SK-N-SH (cell line): ENCODE results near the gene DNAJB4. TPM values are rescaled to one million over a fixed set of nuclear protein-coding genes. Genes with fewer than 3 reads are reported as not detected.

Experiments
- CTCF ChIA-PET: fragments of 300-600, 350-600 bp; formaldehyde crosslinking; extraction: SDS; loops from one replicate; lab custom pipeline; 2021; lab: Yijun Ruan, JAX
- POLR2A ChIA-PET: fragments of 350-600 bp; sonication (Branson Sonifier 250); formaldehyde crosslinking; extraction: SDS; loops from one replicate; lab custom pipeline; 2020; ENCODE audit warnings: antibody characterized with exemption, inconsistent platforms; lab: Yijun Ruan, JAX
- DNase-seq: peaks from one replicate; pipeline ENCODE4 v3.0.0; 2012
- H2AFZ ChIP-seq: fragments of 200-600 bp; sonication (generic); 2 replicates; pipeline ENCODE4 v1.8.1; 2016; ENCODE audit warnings: antibody characterized with exemption, mild to moderate bottlenecking, low read depth
- H3F3A ChIP-seq: fragments of 200-600 bp; sonication (generic); replicated peaks from 2 replicates; pipeline ENCODE3; 2016; ENCODE audit warnings: antibody characterized with exemption, mild to moderate bottlenecking; ENCODE audit not compliant: insufficient read depth
- H3K27ac ChIP-seq, 2 experiments: fragments of 200-500 bp in 1 of 2; fragments of 200-600 bp in 1 of 2; sonication (Bioruptor generic) in 1 of 2; sonication (generic), shearing (Covaris generic) in 1 of 2; 2 replicates each; pipeline versions ENCODE4 v1.5.1 to v1.6.1; 2014 to 2016; ENCODE audit warnings: low read depth in 2 of 2, inconsistent platforms in 1 of 2, low read length in 1 of 2, mild to moderate bottlenecking in 1 of 2, mixed read lengths in 1 of 2
- H3K27me3 ChIP-seq: fragments of 200-600 bp; sonication (generic), shearing (Covaris generic); 2 replicates; pipeline ENCODE4 v1.6.1; 2016; ENCODE audit warnings: mixed run types; ENCODE audit not compliant: insufficient read depth
- H3K36me3 ChIP-seq, 2 experiments: fragments of 200-500 bp in 1 of 2; fragments of 200-600 bp in 1 of 2; sonication (Bioruptor generic) in 1 of 2; sonication (generic) in 1 of 2; replicated peaks in 1 of 2; 2 replicates each; pipeline versions ENCODE3 to v1.5.1; 2014 to 2016; ENCODE audit warnings: low read length in 1 of 2, mild to moderate bottlenecking in 1 of 2; ENCODE audit not compliant: insufficient read depth in 2 of 2, control insufficient read depth in 1 of 2
- H3K4me1 ChIP-seq, 2 experiments: fragments of 200-500 bp in 1 of 2; fragments of 200-600 bp in 1 of 2; sonication (Bioruptor generic) in 1 of 2; sonication (generic), shearing (Covaris generic) in 1 of 2; 2 replicates each; pipeline versions ENCODE4 v1.5.1 to v1.6.1; 2014 to 2016; ENCODE audit warnings: low read depth in 1 of 2, low read length in 1 of 2, mixed run types in 1 of 2; ENCODE audit not compliant: insufficient read depth in 2 of 2, control insufficient read depth in 1 of 2
- H3K4me2 ChIP-seq: fragments of 200-600 bp; sonication (generic), shearing (Covaris generic); 2 replicates; pipeline ENCODE4 v1.6.1; 2017; ENCODE audit warnings: mixed run types
- H3K4me3 ChIP-seq, 2 experiments: fragments of 200-500 bp in 1 of 2; fragments of 200-600 bp in 1 of 2; sonication (Bioruptor generic) in 1 of 2; sonication (generic), shearing (Covaris generic) in 1 of 2; 2 replicates each; pipeline versions ENCODE4 v1.5.1 to v1.8.1; 2014 to 2016; ENCODE audit warnings: low read depth in 2 of 2, inconsistent platforms in 1 of 2, low read length in 1 of 2, mild to moderate bottlenecking in 1 of 2, mixed read lengths in 1 of 2, moderate library complexity in 1 of 2
- H3K79me2 ChIP-seq: fragments of 200-600 bp; sonication (generic); 2 replicates; pipeline ENCODE4 v1.8.1; 2017; ENCODE audit warnings: mild to moderate bottlenecking; ENCODE audit not compliant: insufficient read depth
- H3K9ac ChIP-seq: fragments of 200-600 bp; sonication (generic); 2 replicates; pipeline ENCODE4 v1.6.1; 2017; ENCODE audit warnings: mixed run types
- H3K9me2 ChIP-seq: fragments of 200-600 bp; sonication (generic); 2 replicates; pipeline ENCODE4 v1.6.1; 2017; ENCODE audit warnings: mixed run types
- H3K9me3 ChIP-seq: fragments of 200-600 bp; sonication (generic); 2 replicates; pipeline ENCODE4 v1.6.1; 2017; ENCODE audit warnings: mixed run types, mild to moderate bottlenecking, moderate library complexity
- H4K20me1 ChIP-seq: fragments of 200-600 bp; sonication (generic); 2 replicates; pipeline ENCODE4 v1.6.1; 2017; ENCODE audit warnings: mild to moderate bottlenecking, mixed run types; ENCODE audit not compliant: insufficient read depth
- CHD2 ChIP-seq: fragments of 150-350 bp; IDR thresholded peaks from 2 replicates; pipeline ENCODE4 v1.6.1; 2018; ENCODE audit warnings: low read length; ENCODE audit not compliant: partially characterized antibody
- EP300 ChIP-seq, 2 experiments: IDR thresholded peaks; 2 replicates each; pipeline versions ENCODE4 v1.4.0 to v1.6.1; 2012; ENCODE audit warnings: borderline replicate concordance in 1 of 2, low read depth in 1 of 2, low read length in 1 of 2
- FOSL2 ChIP-seq: IDR thresholded peaks from 2 replicates; pipeline ENCODE4 v1.4.0; 2012; ENCODE audit warnings: low read depth, mild to moderate bottlenecking, moderate library complexity, borderline replicate concordance
- FOXJ3 ChIP-seq: sonication (generic); formaldehyde crosslinking; IDR thresholded peaks from 2 replicates; pipeline ENCODE4 v1.5.1; 2020; ENCODE audit warnings: mild to moderate bottlenecking, missing genetic modification reagents
- FOXM1 ChIP-seq: IDR thresholded peaks from 2 replicates; pipeline ENCODE4 v1.4.0; 2012; ENCODE audit warnings: low read depth, mild to moderate bottlenecking
- GATA2 ChIP-seq: sonication (generic); formaldehyde crosslinking; IDR thresholded peaks from 2 replicates; pipeline ENCODE4 v1.5.0; 2020; ENCODE audit warnings: mild to moderate bottlenecking, missing genetic modification reagents
- JUND ChIP-seq: IDR thresholded peaks from 2 replicates; pipeline ENCODE4 v1.4.0; 2012
- MXI1 ChIP-seq: IDR thresholded peaks from 2 replicates; pipeline ENCODE4 v1.6.1; 2012; ENCODE audit warnings: mild to moderate bottlenecking, low read depth, low read length, improper control_type of control experiment
- NFIC ChIP-seq: IDR thresholded peaks from 2 replicates; pipeline ENCODE4 v1.4.0; 2012; ENCODE audit warnings: borderline replicate concordance
- NRF1 ChIP-seq: IDR thresholded peaks from 2 replicates; pipeline ENCODE4 v1.6.1; 2012; ENCODE audit warnings: low read depth, mild to moderate bottlenecking, low read length
- POLR2AphosphoS5 ChIP-seq: IDR thresholded peaks from 2 replicates; pipeline ENCODE4 v1.6.1; 2012; ENCODE audit warnings: low read depth, low read length
- RCOR1 ChIP-seq: fragments of 150-350 bp; IDR thresholded peaks from 2 replicates; pipeline ENCODE4 v1.6.1; 2017; ENCODE audit warnings: antibody characterized with exemption, low read length
- RFX5 ChIP-seq: IDR thresholded peaks from 2 replicates; pipeline ENCODE4 v1.6.1; 2012; ENCODE audit warnings: mild to moderate bottlenecking, improper control_type of control experiment, low read length
- SIN3A ChIP-seq: IDR thresholded peaks from 2 replicates; pipeline ENCODE4 v1.6.1; 2012; ENCODE audit warnings: low read depth, mild to moderate bottlenecking, low read length, moderate library complexity, borderline replicate concordance
- TAF1 ChIP-seq: IDR thresholded peaks from 2 replicates; pipeline ENCODE4 v1.6.1; 2012; ENCODE audit warnings: low read depth, mild to moderate bottlenecking, low read length, moderate library complexity, borderline replicate concordance
- TCF12 ChIP-seq: IDR thresholded peaks from 2 replicates; pipeline ENCODE4 v1.4.0; 2012
- TEAD4 ChIP-seq: IDR thresholded peaks from 2 replicates; pipeline ENCODE4 v1.4.0; 2012; ENCODE audit warnings: mild to moderate bottlenecking, borderline replicate concordance; ENCODE audit not compliant: insufficient read depth
- YY1 ChIP-seq: IDR thresholded peaks from 2 replicates; pipeline ENCODE4 v1.4.0; 2012; ENCODE audit warnings: low read depth, mild to moderate bottlenecking
- WGBS: methylation state at CpG from one replicate; pipeline ENCODE4 v1.1.6; 2017; ENCODE audit warnings: low lambda C conversion rate; 5-methylcytosine and 5-hydroxymethylcytosine counted together
- polyA plus RNA-seq, 3 experiments: library from polyadenylated mRNA; depleted of rRNA; stranded (reverse); fragments of >200 nt; gene quantifications; 2 replicates each; pipeline ENCODE4 v1.2.3, GENCODE V29; 2012
- TF ChIP-seq, protein P1 (sequence below): IDR thresholded peaks from 2 replicates; pipeline ENCODE4 v1.4.0; 2012; ENCODE audit warnings: low read depth
- TF ChIP-seq, protein P2 (sequence below): IDR thresholded peaks from 2 replicates; pipeline ENCODE4; 2012
- TF ChIP-seq, protein P3 (sequence below): fragments of 150-350 bp; IDR thresholded peaks from 2 replicates; pipeline ENCODE4 v1.6.1; 2017; ENCODE audit warnings: antibody characterized with exemption, low read length, low read depth, borderline replicate concordance
- TF ChIP-seq, protein P4 (sequence below): IDR thresholded peaks from 2 replicates; pipeline ENCODE4 v1.4.0; 2012; ENCODE audit warnings: low read depth, borderline replicate concordance

DNAJB4 gene
- polyA plus RNA-seq, 1 of the 3 experiments (the other 2 are of a cell fraction), result 13.5 TPM

DNA sequence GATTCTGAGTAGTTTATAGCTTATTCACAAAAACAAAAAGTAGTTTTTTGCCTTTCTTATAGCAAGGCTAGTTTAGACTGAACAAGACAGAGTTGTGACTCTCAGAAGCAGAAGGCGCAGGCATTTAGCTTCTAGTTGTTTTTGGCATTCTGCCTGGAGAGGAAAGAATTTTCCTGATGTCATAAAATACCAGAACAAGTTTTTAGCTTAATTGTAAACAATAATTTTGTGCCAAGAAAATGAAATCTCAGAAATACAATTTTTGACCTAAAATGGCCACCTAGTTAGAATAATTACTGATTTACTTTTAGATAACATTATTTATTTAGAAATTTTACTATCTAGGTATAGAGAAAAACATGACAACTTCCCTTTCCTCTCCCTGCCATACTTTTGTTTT is 1.0 kb downstream of the DNAJB4 start:
- TF ChIP-seq, protein P1, sequence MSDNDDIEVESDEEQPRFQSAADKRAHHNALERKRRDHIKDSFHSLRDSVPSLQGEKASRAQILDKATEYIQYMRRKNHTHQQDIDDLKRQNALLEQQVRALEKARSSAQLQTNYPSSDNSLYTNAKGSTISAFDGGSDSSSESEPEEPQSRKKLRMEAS, result no peak
- TF ChIP-seq, protein P2, sequence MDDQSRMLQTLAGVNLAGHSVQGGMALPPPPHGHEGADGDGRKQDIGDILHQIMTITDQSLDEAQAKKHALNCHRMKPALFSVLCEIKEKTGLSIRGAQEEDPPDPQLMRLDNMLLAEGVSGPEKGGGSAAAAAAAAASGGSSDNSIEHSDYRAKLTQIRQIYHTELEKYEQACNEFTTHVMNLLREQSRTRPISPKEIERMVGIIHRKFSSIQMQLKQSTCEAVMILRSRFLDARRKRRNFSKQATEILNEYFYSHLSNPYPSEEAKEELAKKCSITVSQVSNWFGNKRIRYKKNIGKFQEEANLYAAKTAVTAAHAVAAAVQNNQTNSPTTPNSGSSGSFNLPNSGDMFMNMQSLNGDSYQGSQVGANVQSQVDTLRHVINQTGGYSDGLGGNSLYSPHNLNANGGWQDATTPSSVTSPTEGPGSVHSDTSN, result peak; percentile 38; the same call in 1 of the 2 replicates
- TF ChIP-seq NFIC (peak; percentile 92), SIN3A (no peak), FOSL2 (no peak; the same call in 1 of the 2 replicates), EP300 (IDR thresholded peaks at IDR 0.05; ENCODE audit: borderline replicate concordance in 1 of 2, low read depth in 1 of 2, low read length in 1 of 2) (peak in 1 of 2 experiments; percentile 24; a peak in 1 of 4 replicates), GATA2 (CRISPR knock-in tag) (no peak), FOXJ3 (CRISPR knock-in tag) (no peak), RFX5 (no peak), YY1 (peak; percentile 37; the same call in 1 of the 2 replicates), CHD2 (no peak), JUND (0 out of 2 replicates have a peak, but pooled peaks have one; percentile 33), TAF1 (0 out of 2 replicates have a peak, but pooled peaks have one; percentile 17), RCOR1 (0 out of 2 replicates have a peak, but pooled peaks have one; percentile 25), FOXM1 (no peak), TCF12 (peak; percentile 53; the same call in 1 of the 2 replicates), MXI1 (no peak), POLR2AphosphoS5 (peak; percentile 55; the same call in 1 of the 2 replicates), NRF1 (no peak), TEAD4 (0 out of 2 replicates have a peak, but pooled peaks have one; percentile 54)
- TF ChIP-seq, protein P3, sequence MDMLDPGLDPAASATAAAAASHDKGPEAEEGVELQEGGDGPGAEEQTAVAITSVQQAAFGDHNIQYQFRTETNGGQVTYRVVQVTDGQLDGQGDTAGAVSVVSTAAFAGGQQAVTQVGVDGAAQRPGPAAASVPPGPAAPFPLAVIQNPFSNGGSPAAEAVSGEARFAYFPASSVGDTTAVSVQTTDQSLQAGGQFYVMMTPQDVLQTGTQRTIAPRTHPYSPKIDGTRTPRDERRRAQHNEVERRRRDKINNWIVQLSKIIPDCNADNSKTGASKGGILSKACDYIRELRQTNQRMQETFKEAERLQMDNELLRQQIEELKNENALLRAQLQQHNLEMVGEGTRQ, result no peak
- TF ChIP-seq, protein P4, sequence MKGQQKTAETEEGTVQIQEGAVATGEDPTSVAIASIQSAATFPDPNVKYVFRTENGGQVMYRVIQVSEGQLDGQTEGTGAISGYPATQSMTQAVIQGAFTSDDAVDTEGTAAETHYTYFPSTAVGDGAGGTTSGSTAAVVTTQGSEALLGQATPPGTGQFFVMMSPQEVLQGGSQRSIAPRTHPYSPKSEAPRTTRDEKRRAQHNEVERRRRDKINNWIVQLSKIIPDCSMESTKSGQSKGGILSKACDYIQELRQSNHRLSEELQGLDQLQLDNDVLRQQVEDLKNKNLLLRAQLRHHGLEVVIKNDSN, result no peak
- peak overlapping the region; percentile 90 to 95 for H3K27ac ChIP-seq
- peaks cover 75% of the 10 kb centered on the region for H3K79me2 ChIP-seq
- peak overlapping the region; percentile 96 for H3K9ac ChIP-seq
- no peaks in the 10 kb centered on the region for H3K9me2 ChIP-seq
- WGBS, result 4% methylated on average over 1 of the region's 1 CpG
- H3K4me2 ChIP-seq, result peak overlapping the region; percentile 71
- H3K27me3 ChIP-seq, result no peaks in the 10 kb centered on the region
- H3K4me1 ChIP-seq, result peaks cover 6 to 8% of the 10 kb centered on the region in 2 experiments; a peak in 2 of 4 replicates
- peaks cover 0 to 15% of the 10 kb centered on the region in 2 experiments for H3K36me3 ChIP-seq
- H2AFZ ChIP-seq, result no peak overlapping the region
- peak; percentile 9 for DNase-seq
- ChIA-PET CTCF (interaction anchor here (0.9 to 2.8 kb wide), 3 partner anchors 14 to 109 kb away, joined by 4 to 16 read pairs (median 12); no protein-coding TSS in a partner anchor), POLR2A (interaction anchor here (2.5 kb wide), 1 partner anchor 27 kb away, joined by 26 read pairs; the partner anchor contains the start of gene FUBP1)
- H3K4me3 ChIP-seq, result peak overlapping the region; percentile 62 to 70
- H3K9me3 ChIP-seq, result no peaks in the 10 kb centered on the region
- no peaks in the 10 kb centered on the region; the same call in 1 of the 2 replicates for H4K20me1 ChIP-seq
- peaks cover 43% of the 10 kb centered on the region for H3F3A ChIP-seq
